B cell (primary cell): Measurements from ENCODE around the gene CACNA2D2. TPM values are rescaled to one million over a fixed set of nuclear protein-coding genes. Genes with fewer than 3 reads are reported as not detected.

ENCODE experiments used
- ATAC-seq: fragments of 200-7000 bp; cut with Tn5 transposase; one replicate; pipeline ENCODE4 v1.10.0; 2021; ENCODE audit warnings: low read depth, mild to moderate bottlenecking, moderate number of reproducible peaks, moderate library complexity
- CTCF ChIA-PET: fragments of 350-600 bp; sonication (Branson Sonifier 250); formaldehyde crosslinking; loops from one replicate; lab custom pipeline; 2021; ENCODE audit warnings: antibody characterized with exemption, inconsistent platforms; lab: Charles Lee
- POLR2A ChIA-PET: fragments of 350-600 bp; sonication (Branson Sonifier 250); formaldehyde crosslinking; loops from one replicate; lab custom pipeline; 2021; ENCODE audit warnings: antibody characterized with exemption; lab: Charles Lee
- DNase-seq: peaks from one replicate; pipeline ENCODE4 v3.0.0; 2013
- H2AFZ ChIP-seq: 2 replicates; pipeline ENCODE4 v1.6.1; 2012; ENCODE audit warnings: mild to moderate bottlenecking, low read depth, low read length; ENCODE audit not compliant: insufficient read depth, poor library complexity, severe bottlenecking
- H3K27ac ChIP-seq, 2 donors: 1 replicate in 1 of 2; 2 replicates in 1 of 2; pipeline ENCODE4 v1.5.1; 2012 to 2013; ENCODE audit warnings: low read length in 2 of 2, mild to moderate bottlenecking in 2 of 2, moderate library complexity in 1 of 2
- H3K27me3 ChIP-seq, 4 experiments: fragments of 200-600 bp in 1 of 4; sonication (generic) in 1 of 4; replicated peaks in 1 of 4; 1 replicate in 2 of 4; 2 replicates in 2 of 4; pipeline versions ENCODE4 v1.6.1 to v1.7.0; 2013 to 2016; ENCODE audit warnings: low read length in 3 of 4, mild to moderate bottlenecking in 2 of 4, mixed read lengths in 1 of 4, moderate library complexity in 1 of 4; ENCODE audit not compliant: insufficient read depth in 4 of 4, control insufficient read depth in 3 of 4; ENCODE audit errors: control extremely low read depth in 1 of 4
- H3K36me3 ChIP-seq, 2 experiments: replicated peaks in 1 of 2; 1 replicate in 1 of 2; 2 replicates in 1 of 2; pipeline versions ENCODE4 v1.6.1 to v1.7.1; 2013; ENCODE audit warnings: low read length in 1 of 2; ENCODE audit not compliant: insufficient read depth in 2 of 2, control insufficient read depth in 1 of 2; ENCODE audit errors: control extremely low read depth in 1 of 2, extremely low read depth in 1 of 2
- H3K4me1 ChIP-seq, 2 donors: fragments of 200-600 bp in 1 of 2; sonication (generic) in 1 of 2; 1 replicate in 1 of 2; 2 replicates in 1 of 2; pipeline versions ENCODE4 v1.5.1 to v1.6.1; 2013 to 2017; ENCODE audit warnings: low read length in 2 of 2; ENCODE audit not compliant: control insufficient read depth in 2 of 2, insufficient read depth in 2 of 2
- H3K4me2 ChIP-seq: replicated peaks from 2 replicates; pipeline ENCODE3; 2012; ENCODE audit warnings: mild to moderate bottlenecking, low read depth, low read length; ENCODE audit not compliant: poor library complexity, severe bottlenecking
- H3K4me3 ChIP-seq, 5 experiments: fragments of 200-600 bp in 1 of 5; sonication (generic) in 1 of 5; 1 replicate in 3 of 5; 2 replicates in 2 of 5; pipeline versions ENCODE4 v1.5.1 to v1.7.0; 2011 to 2016; ENCODE audit warnings: low read length in 4 of 5, mild to moderate bottlenecking in 4 of 5, low read depth in 2 of 5, control low read depth in 1 of 5, moderate library complexity in 1 of 5; ENCODE audit not compliant: insufficient read depth in 1 of 5; ENCODE audit errors: control extremely low read depth in 1 of 5, extremely low read depth in 1 of 5
- H3K79me2 ChIP-seq: fragments of 200-600 bp; sonication (generic); one replicate; pipeline ENCODE4 v1.6.0; 2016; ENCODE audit warnings: low read length; ENCODE audit not compliant: control insufficient read depth, insufficient read depth
- H3K9ac ChIP-seq: fragments of 200-600 bp; sonication (generic); 2 replicates; pipeline ENCODE4 v1.6.1; 2017; ENCODE audit warnings: mild to moderate bottlenecking, low read length, moderate library complexity
- H3K9me3 ChIP-seq, 3 donors: one replicate each; pipeline versions ENCODE4 v1.6.1 to v1.7.1; 2013; ENCODE audit warnings: low read length in 2 of 3; ENCODE audit not compliant: control insufficient read depth in 2 of 3, insufficient read depth in 1 of 3; ENCODE audit errors: control extremely low read depth in 1 of 3
- H4K20me1 ChIP-seq: 2 replicates; pipeline ENCODE4 v1.6.0; 2012; ENCODE audit warnings: mild to moderate bottlenecking, low read length; ENCODE audit not compliant: insufficient read depth, control insufficient read depth, poor library complexity, severe bottlenecking
- H3K27ac Mint-ChIP-seq: one replicate; pipeline ENCODE4 v1.8.0; 2021; ENCODE audit warnings: mixed read lengths
- H3K27me3 Mint-ChIP-seq: one replicate; pipeline ENCODE4 v1.8.0; 2021; ENCODE audit warnings: mixed read lengths
- H3K4me1 Mint-ChIP-seq: one replicate; pipeline ENCODE4 v1.8.0; 2021; ENCODE audit warnings: mixed read lengths
- H3K4me3 Mint-ChIP-seq: one replicate; pipeline ENCODE4 v1.8.0; 2021; ENCODE audit warnings: mixed read lengths
- H3K9me3 Mint-ChIP-seq: one replicate; pipeline ENCODE4 v1.8.0; 2022; ENCODE audit warnings: mixed read lengths; ENCODE audit not compliant: insufficient read depth
- EZH2 ChIP-seq: IDR thresholded peaks from 2 replicates; pipeline ENCODE4 v1.6.1; 2012; ENCODE audit warnings: borderline replicate concordance, low read depth, mild to moderate bottlenecking, moderate library complexity, low read length; ENCODE audit not compliant: insufficient read depth, poor library complexity, severe bottlenecking
- WGBS: methylation state at CpG from one replicate; pipeline ENCODE4 v1.1.5; 2013; ENCODE audit warnings: missing lambda C conversion rate; ENCODE audit not compliant: insufficient coverage; 5-methylcytosine and 5-hydroxymethylcytosine counted together
- intact Hi-C: fragments of 100-400 bp; cut with micrococcal nuclease; formaldehyde crosslinking; loops from one replicate; pipeline ENCODE4 v1.10.0; 2022
- polyA plus RNA-seq: library from polyadenylated mRNA; depleted of rRNA; stranded (reverse); fragments of >200 nt; gene quantifications from 2 replicates; pipeline ENCODE4 v1.2.3, GENCODE V29; 2012
- total RNA-seq, 2 donors: library from RNA; stranded (reverse); fragments of 120-200 nt in 1 of 2; gene quantifications; 1 replicate in 1 of 2; 2 replicates in 1 of 2; pipeline versions ENCODE4 v1.2.3 to v1.2.4, GENCODE V29; 2013 to 2022
- TF ChIP-seq, protein P1 (sequence below): fragments of 200-600 bp; IDR thresholded peaks from one replicate; pipeline ENCODE4 v1.8.0; 2022; ENCODE audit warnings: antibody characterized with exemption, mild to moderate bottlenecking

The CACNA2D2 gene
- total and polyA plus RNA-seq, 2 donors (not counting 1 experiment from before 2014, with no cell fraction given) = 0.69 to 1.2 TPM

GRCh38 chr3:50331364-50331907 is 172.0 kb downstream of the CACNA2D2 start:
- DNase-seq = no peak
- Histone ChIP-seq H3K4me1 (peaks cover 23 to 47% of the 10 kb centered on the region in 2 donors), H3K9ac (no peak overlapping the region), H3K79me2 (peaks cover 68% of the 10 kb centered on the region), H3K4me2 (no peak overlapping the region), H4K20me1 (peaks cover 54% of the 10 kb centered on the region), H3K36me3 (peaks cover 0 to 53% of the 10 kb centered on the region in 2 experiments), H2AFZ (no peak overlapping the region), H3K27ac (no peak overlapping the region), H3K4me3 (no peak overlapping the region), H3K27me3 (no peaks in the 10 kb centered on the region), H3K9me3 (no peaks in the 10 kb centered on the region)
- no peaks in the 10 kb centered on the region for H3K9me3 Mint-ChIP-seq
- intact Hi-C loops = no loop called here
- H3K4me3 Mint-ChIP-seq = no peak overlapping the region
- no peak for ATAC-seq
- H3K4me1 Mint-ChIP-seq = peaks cover 35% of the 10 kb centered on the region
- H3K27me3 Mint-ChIP-seq = no peaks in the 10 kb centered on the region
- ChIA-PET CTCF (interaction anchor here (0.7 to 1.4 kb wide), 2 partner anchors 15 to 19 kb away, joined by 3 read pairs; partner anchors contain the start of genes CYB561D2 and NPRL2), POLR2A (interaction anchor here (0.7 kb wide), 1 partner anchor 12 kb away, joined by 4 read pairs; no protein-coding TSS in a partner anchor)
- WGBS = 99% methylated on average over 17 of the region's 19 CpGs
- TF ChIP-seq, protein P1, sequence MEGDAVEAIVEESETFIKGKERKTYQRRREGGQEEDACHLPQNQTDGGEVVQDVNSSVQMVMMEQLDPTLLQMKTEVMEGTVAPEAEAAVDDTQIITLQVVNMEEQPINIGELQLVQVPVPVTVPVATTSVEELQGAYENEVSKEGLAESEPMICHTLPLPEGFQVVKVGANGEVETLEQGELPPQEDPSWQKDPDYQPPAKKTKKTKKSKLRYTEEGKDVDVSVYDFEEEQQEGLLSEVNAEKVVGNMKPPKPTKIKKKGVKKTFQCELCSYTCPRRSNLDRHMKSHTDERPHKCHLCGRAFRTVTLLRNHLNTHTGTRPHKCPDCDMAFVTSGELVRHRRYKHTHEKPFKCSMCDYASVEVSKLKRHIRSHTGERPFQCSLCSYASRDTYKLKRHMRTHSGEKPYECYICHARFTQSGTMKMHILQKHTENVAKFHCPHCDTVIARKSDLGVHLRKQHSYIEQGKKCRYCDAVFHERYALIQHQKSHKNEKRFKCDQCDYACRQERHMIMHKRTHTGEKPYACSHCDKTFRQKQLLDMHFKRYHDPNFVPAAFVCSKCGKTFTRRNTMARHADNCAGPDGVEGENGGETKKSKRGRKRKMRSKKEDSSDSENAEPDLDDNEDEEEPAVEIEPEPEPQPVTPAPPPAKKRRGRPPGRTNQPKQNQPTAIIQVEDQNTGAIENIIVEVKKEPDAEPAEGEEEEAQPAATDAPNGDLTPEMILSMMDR = no peak
- TF ChIP-seq EZH2 = no peak
- no peak overlapping the region for H3K27ac Mint-ChIP-seq

- H4K20me1 ChIP-seq = peaks cover 48% of the 10 kb centered on the region
- TF ChIP-seq, protein P1 = no peak
- no peak for TF ChIP-seq EZH2
- H3K4me3 Mint-ChIP-seq = no peak overlapping the region
- no peaks in the 10 kb centered on the region for H3K9me3 ChIP-seq
- H3K9me3 Mint-ChIP-seq = no peaks in the 10 kb centered on the region
- H3K79me2 ChIP-seq = peaks cover 63% of the 10 kb centered on the region
- DNase-seq (no peak), ATAC-seq (no peak)
- H3K27ac Mint-ChIP-seq = peak overlapping the region; percentile 26
- peaks cover 14 to 36% of the 10 kb centered on the region in 2 donors for H3K4me1 ChIP-seq
- ChIA-PET CTCF (no interaction called here), POLR2A (interaction anchor here (0.7 to 2.9 kb wide), 2 partner anchors 10 to 1170 kb away, joined by 6 to 9 read pairs; partner anchors contain the start of gene RASSF1)
- peaks cover 30% of the 10 kb centered on the region for H3K4me1 Mint-ChIP-seq
- no peak overlapping the region for H2AFZ ChIP-seq
- H3K4me2 ChIP-seq = no peak overlapping the region
- H3K27ac ChIP-seq = no peak overlapping the region
- H3K36me3 ChIP-seq = peaks cover 0 to 57% of the 10 kb centered on the region in 2 experiments
- 94% methylated on average over 10 of the region's 10 CpGs for WGBS
- no peaks in the 10 kb centered on the region for H3K27me3 ChIP-seq
- intact Hi-C loops = no loop called here
- H3K4me3 ChIP-seq = no peak overlapping the region
- H3K9ac ChIP-seq = no peak overlapping the region
- no peaks in the 10 kb centered on the region for H3K27me3 Mint-ChIP-seq
Observed at GRCh38 chr3:50330330-50330729, 173.1 kb downstream of the CACNA2D2 start.
